WTC11 (cell line): ENCODE data around the gene PTPN21.

ENCODE experiments used
- CREB1 ChIP-seq: sonication (generic); formaldehyde crosslinking; IDR thresholded peaks from 2 replicates; pipeline ENCODE4 v1.8.0; 2023; ENCODE audit warnings: mild to moderate bottlenecking, missing genetic modification reagents
- CREM ChIP-seq: sonication (generic); formaldehyde crosslinking; IDR thresholded peaks from 2 replicates; pipeline ENCODE4 v1.8.1; 2022; ENCODE audit warnings: mild to moderate bottlenecking, missing genetic modification reagents, moderate library complexity
- CTCF ChIP-seq: fragments of 200-600 bp; IDR thresholded peaks from 2 replicates; pipeline ENCODE4 v1.8.0; 2022; ENCODE audit warnings: antibody characterized with exemption
- FOXP1 ChIP-seq: sonication (generic); formaldehyde crosslinking; IDR thresholded peaks from 2 replicates; pipeline ENCODE4 v1.8.0; 2022; ENCODE audit warnings: missing genetic modification reagents, mild to moderate bottlenecking, moderate library complexity, borderline replicate concordance
- HMGXB4 ChIP-seq: sonication (generic); formaldehyde crosslinking; IDR thresholded peaks from 2 replicates; pipeline ENCODE4 v1.8.1; 2023; ENCODE audit warnings: mild to moderate bottlenecking, moderate library complexity, missing genetic modification reagents
- PRRX2 ChIP-seq: fragments of 250-450 bp; sonication (Bioruptor Pico); IDR thresholded peaks from 2 replicates; pipeline ENCODE4 v1.8.0; 2021; ENCODE audit warnings: mild to moderate bottlenecking
- TP53 ChIP-seq: sonication (generic); formaldehyde crosslinking; IDR thresholded peaks from 2 replicates; pipeline ENCODE4 v1.8.1; 2023; ENCODE audit warnings: mild to moderate bottlenecking, missing genetic modification reagents
- ZNF138 ChIP-seq: sonication (generic); formaldehyde crosslinking; conservative IDR thresholded peaks from 2 replicates; pipeline ENCODE4 v1.8.1; 2022; ENCODE audit warnings: mild to moderate bottlenecking, moderate library complexity, missing genetic modification reagents

GRCh38 chr14:88542857-88543795 lies 11.7 kb downstream of the PTPN21 start:
- TF ChIP-seq CTCF (no peak), TP53 (CRISPR knock-in tag) (no peak), HMGXB4 (CRISPR knock-in tag) (no peak), CREB1 (CRISPR knock-in tag) (no peak), FOXP1 (CRISPR knock-in tag) (no peak), PRRX2 (CRISPR knock-in tag) (no peak), ZNF138 (CRISPR knock-in tag) (no peak), CREM (CRISPR knock-in tag) (no peak)
